HEK293 (cell line): ENCODE data around the gene SNCAIP.

Experiments
- CTCF ChIA-PET: fragments of 350-600 bp; formaldehyde crosslinking; extraction: SDS; loops from one replicate; lab custom pipeline; 2021; ENCODE audit warnings: antibody characterized with exemption; lab: Yijun Ruan, JAX
- POLR2A ChIA-PET: fragments of 300-600 bp; formaldehyde crosslinking; extraction: SDS; loops from one replicate; lab custom pipeline; 2020; ENCODE audit warnings: antibody characterized with exemption, inconsistent platforms; lab: Yijun Ruan, JAX
- H3K27ac ChIP-seq: fragments of 200-500 bp; sonication (Bioruptor generic); 2 replicates; pipeline ENCODE4 v1.5.1; 2014; ENCODE audit warnings: low read depth, low read length, control low read depth, inconsistent platforms; ENCODE audit errors: extremely low read depth
- H3K36me3 ChIP-seq, 2 experiments: fragments of 200-500 bp in 1 of 2; sonication (Bioruptor generic) in 1 of 2; 1 replicate in 1 of 2; 2 replicates in 1 of 2; pipeline ENCODE4 v1.5.1; 2014 to 2017; ENCODE audit warnings: inconsistent platforms in 2 of 2, low read length in 2 of 2; ENCODE audit not compliant: control insufficient read depth in 2 of 2, insufficient read depth in 1 of 2
- H3K4me1 ChIP-seq: fragments of 200-500 bp; sonication (Bioruptor generic); 2 replicates; pipeline ENCODE4 v1.5.1; 2014; ENCODE audit warnings: mild to moderate bottlenecking, low read length, inconsistent platforms; ENCODE audit not compliant: control insufficient read depth, insufficient read depth
- H3K4me3 ChIP-seq: 2 replicates; pipeline ENCODE4 v1.5.1; 2011; ENCODE audit warnings: low read depth, mild to moderate bottlenecking, control low read depth, low read length, moderate library complexity
- H3K9me3 ChIP-seq: fragments of 200-500 bp; sonication (Bioruptor generic); 2 replicates; pipeline ENCODE4 v1.5.1; 2014; ENCODE audit warnings: low read depth, low read length, inconsistent platforms; ENCODE audit not compliant: control insufficient read depth, insufficient read depth
- ATF2 ChIP-seq: fragments of 450-650 bp; formaldehyde crosslinking; IDR thresholded peaks from 2 replicates; pipeline ENCODE4 v1.5.1; 2016; ENCODE audit warnings: missing biosample characterization, missing genetic modification characterization, low read depth
- FEZF1 ChIP-seq: fragments of 450-650 bp; formaldehyde crosslinking; IDR thresholded peaks from 2 replicates; pipeline ENCODE4 v1.5.1; 2016; ENCODE audit warnings: missing biosample characterization, missing genetic modification characterization
- SP7 ChIP-seq: fragments of 450-650 bp; formaldehyde crosslinking; IDR thresholded peaks from 2 replicates; pipeline ENCODE4 v1.5.1; 2016; ENCODE audit warnings: missing biosample characterization, missing genetic modification characterization
- TRIM28 ChIP-seq: IDR thresholded peaks from 2 replicates; pipeline ENCODE4 v1.6.1; 2011; ENCODE audit warnings: low read length, control low read depth, borderline replicate concordance
- ZNF132 ChIP-seq: fragments of 450-650 bp; formaldehyde crosslinking; IDR thresholded peaks from 2 replicates; pipeline ENCODE4 v1.5.1; 2017; ENCODE audit warnings: missing biosample characterization, missing genetic modification characterization, borderline replicate concordance
- ZNF140 ChIP-seq: fragments of 450-650 bp; formaldehyde crosslinking; IDR thresholded peaks from 2 replicates; pipeline ENCODE4 v1.5.1; 2016; ENCODE audit warnings: missing biosample characterization, missing genetic modification characterization
- ZNF157 ChIP-seq: fragments of 450-650 bp; formaldehyde crosslinking; IDR thresholded peaks from 2 replicates; pipeline ENCODE4 v1.5.1; 2016; ENCODE audit warnings: missing biosample characterization, missing genetic modification characterization
- ZNF223 ChIP-seq: fragments of 450-650 bp; formaldehyde crosslinking; IDR thresholded peaks from 2 replicates; pipeline ENCODE4 v1.5.1; 2016; ENCODE audit warnings: missing biosample characterization, missing genetic modification characterization
- ZNF23 ChIP-seq: fragments of 450-650 bp; formaldehyde crosslinking; IDR thresholded peaks from 2 replicates; pipeline ENCODE4 v1.5.1; 2016; ENCODE audit warnings: missing biosample characterization, missing genetic modification characterization, borderline replicate concordance
- ZNF274 ChIP-seq, 2 experiments: fragments of 200-500 bp in 1 of 2; fragments of 450-650 bp in 1 of 2; sonication (Bioruptor generic) in 1 of 2; formaldehyde crosslinking in 1 of 2; IDR thresholded peaks; 2 replicates each; pipeline versions ENCODE4 v1.5.1 to v1.6.1; 2014 to 2016; ENCODE audit warnings: borderline replicate concordance in 1 of 2, inconsistent platforms in 1 of 2, low read length in 1 of 2, missing biosample characterization in 1 of 2, missing genetic modification characterization in 1 of 2
- ZNF530 ChIP-seq: fragments of 450-650 bp; formaldehyde crosslinking; IDR thresholded peaks from 2 replicates; pipeline ENCODE4 v1.5.1; 2016; ENCODE audit warnings: low read depth, missing biosample characterization, missing genetic modification characterization
- ZNF596 ChIP-seq: fragments of 450-650 bp; IDR thresholded peaks from 2 replicates; pipeline ENCODE4 v1.5.0; 2018; ENCODE audit warnings: missing biosample characterization, mild to moderate bottlenecking, missing genetic modification characterization, moderate library complexity
- ZNF654 ChIP-seq: fragments of 450-650 bp; formaldehyde crosslinking; IDR thresholded peaks from 2 replicates; pipeline ENCODE4 v1.5.1; 2016; ENCODE audit warnings: low read depth, missing biosample characterization, missing genetic modification characterization
- ZNF677 ChIP-seq: fragments of 450-650 bp; IDR thresholded peaks from 2 replicates; pipeline ENCODE4 v1.5.0; 2018; ENCODE audit warnings: missing biosample characterization, mild to moderate bottlenecking, missing genetic modification characterization, moderate library complexity
- ZNF701 ChIP-seq: fragments of 450-650 bp; formaldehyde crosslinking; IDR thresholded peaks from 2 replicates; pipeline ENCODE4 v1.5.1; 2016; ENCODE audit warnings: missing biosample characterization, missing genetic modification characterization
- ZNF707 ChIP-seq: fragments of 450-650 bp; formaldehyde crosslinking; IDR thresholded peaks from 2 replicates; pipeline ENCODE4 v1.5.1; 2016; ENCODE audit warnings: missing biosample characterization, missing genetic modification characterization
- ZNF747 ChIP-seq: fragments of 450-650 bp; formaldehyde crosslinking; IDR thresholded peaks from 2 replicates; pipeline ENCODE4 v1.5.1; 2016; ENCODE audit warnings: missing biosample characterization, missing genetic modification characterization
- ZNF830 ChIP-seq: fragments of 450-650 bp; IDR thresholded peaks from 2 replicates; pipeline ENCODE4 v1.5.0; 2018; ENCODE audit warnings: missing biosample characterization, missing genetic modification characterization, low read depth, mild to moderate bottlenecking, moderate library complexity
- ZNF837 ChIP-seq: fragments of 450-650 bp; formaldehyde crosslinking; IDR thresholded peaks from 2 replicates; pipeline ENCODE4 v1.5.1; 2016; ENCODE audit warnings: missing biosample characterization, missing genetic modification characterization
- ZSCAN30 ChIP-seq: fragments of 450-650 bp; IDR thresholded peaks from 2 replicates; pipeline ENCODE4 v1.5.1; 2018; ENCODE audit warnings: missing biosample characterization, mild to moderate bottlenecking, missing genetic modification characterization, moderate library complexity
- TF ChIP-seq, protein P1 (sequence below): fragments of 450-650 bp; formaldehyde crosslinking; conservative IDR thresholded peaks from 2 replicates; pipeline ENCODE4 v1.5.1; 2016; ENCODE audit warnings: low read depth, missing biosample characterization, missing genetic modification characterization
- TF ChIP-seq, protein P2 (sequence below): fragments of 450-650 bp; formaldehyde crosslinking; conservative IDR thresholded peaks from 2 replicates; pipeline ENCODE4 v1.5.1; 2016; ENCODE audit warnings: low read depth, missing biosample characterization, missing genetic modification characterization

The SNCAIP gene

DNA sequence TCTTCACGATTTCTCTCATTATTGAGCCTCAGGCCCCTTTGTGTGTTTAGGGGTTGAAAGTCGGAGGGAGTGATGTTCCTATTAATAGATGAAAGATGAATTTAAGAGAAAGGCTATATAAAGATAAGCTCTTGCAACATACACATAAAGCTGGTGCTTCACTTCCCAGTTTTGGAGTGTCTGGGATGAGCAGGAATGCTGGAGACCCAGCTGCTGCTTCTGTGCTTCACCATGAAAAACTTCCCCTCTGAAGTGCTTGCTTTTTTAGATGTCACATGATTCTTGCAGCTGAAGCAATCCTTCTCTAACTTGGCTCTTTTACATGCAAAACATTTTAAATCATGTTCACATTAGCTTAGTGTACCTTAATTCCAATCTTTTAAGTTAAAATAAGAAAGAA, 19.7 kb upstream of the SNCAIP start:
- no peak overlapping the region for H3K27ac ChIP-seq
- ChIA-PET CTCF (interaction anchor here (0.8 to 1.6 kb wide), 3 partner anchors 97 to 123 kb away, joined by 3 to 7 read pairs (median 3); no protein-coding TSS in a partner anchor), POLR2A (no interaction called here)
- H3K4me3 ChIP-seq = no peak overlapping the region
- no peaks in the 10 kb centered on the region for H3K36me3 ChIP-seq
- H3K9me3 ChIP-seq = no peaks in the 10 kb centered on the region
- TF ChIP-seq TRIM28 = no peak
- TF ChIP-seq, protein P1, sequence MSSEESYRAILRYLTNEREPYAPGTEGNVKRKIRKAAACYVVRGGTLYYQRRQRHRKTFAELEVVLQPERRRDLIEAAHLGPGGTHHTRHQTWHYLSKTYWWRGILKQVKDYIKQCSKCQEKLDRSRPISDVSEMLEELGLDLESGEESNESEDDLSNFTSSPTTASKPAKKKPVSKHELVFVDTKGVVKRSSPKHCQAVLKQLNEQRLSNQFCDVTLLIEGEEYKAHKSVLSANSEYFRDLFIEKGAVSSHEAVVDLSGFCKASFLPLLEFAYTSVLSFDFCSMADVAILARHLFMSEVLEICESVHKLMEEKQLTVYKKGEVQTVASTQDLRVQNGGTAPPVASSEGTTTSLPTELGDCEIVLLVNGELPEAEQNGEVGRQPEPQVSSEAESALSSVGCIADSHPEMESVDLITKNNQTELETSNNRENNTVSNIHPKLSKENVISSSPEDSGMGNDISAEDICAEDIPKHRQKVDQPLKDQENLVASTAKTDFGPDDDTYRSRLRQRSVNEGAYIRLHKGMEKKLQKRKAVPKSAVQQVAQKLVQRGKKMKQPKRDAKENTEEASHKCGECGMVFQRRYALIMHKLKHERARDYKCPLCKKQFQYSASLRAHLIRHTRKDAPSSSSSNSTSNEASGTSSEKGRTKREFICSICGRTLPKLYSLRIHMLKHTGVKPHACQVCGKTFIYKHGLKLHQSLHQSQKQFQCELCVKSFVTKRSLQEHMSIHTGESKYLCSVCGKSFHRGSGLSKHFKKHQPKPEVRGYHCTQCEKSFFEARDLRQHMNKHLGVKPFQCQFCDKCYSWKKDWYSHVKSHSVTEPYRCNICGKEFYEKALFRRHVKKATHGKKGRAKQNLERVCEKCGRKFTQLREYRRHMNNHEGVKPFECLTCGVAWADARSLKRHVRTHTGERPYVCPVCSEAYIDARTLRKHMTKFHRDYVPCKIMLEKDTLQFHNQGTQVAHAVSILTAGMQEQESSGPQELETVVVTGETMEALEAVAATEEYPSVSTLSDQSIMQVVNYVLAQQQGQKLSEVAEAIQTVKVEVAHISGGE (tag by site-specific recombination) = peak; percentile 37; the same call in 1 of the 2 replicates
- peaks cover 12% of the 10 kb centered on the region; the same call in 1 of the 2 replicates for H3K4me1 ChIP-seq

- POLR2A ChIA-PET = no interaction called here
- Histone ChIP-seq H3K4me1 (peaks cover 12% of the 10 kb centered on the region; the same call in 1 of the 2 replicates), H3K4me3 (no peak overlapping the region), H3K27ac (no peak overlapping the region), H3K36me3 (no peaks in the 10 kb centered on the region), H3K9me3 (no peaks in the 10 kb centered on the region)
- TF ChIP-seq ZNF140 (tag by site-specific recombination) = no peak
- TF ChIP-seq FEZF1 (tag by site-specific recombination) = no peak
- peak; percentile 65 for TF ChIP-seq ATF2 (tag by site-specific recombination)
- TF ChIP-seq ZNF23 (tag by site-specific recombination) = no peak
- no peak for TF ChIP-seq ZNF530 (tag by site-specific recombination)
- TF ChIP-seq SP7 (tag by site-specific recombination) = no peak
- no peak for TF ChIP-seq ZNF837
- no peak for TF ChIP-seq ZNF274 (IDR thresholded peaks at IDR 0.05; ENCODE audit: low read length)
- no peak for TF ChIP-seq ZNF274 (tag by site-specific recombination; IDR thresholded peaks at IDR 0.05; ENCODE audit: borderline replicate concordance)
- peak; percentile 17; the same call in 1 of the 2 replicates for TF ChIP-seq ZNF654 (tag by site-specific recombination)
- TF ChIP-seq ZSCAN30 (tag by site-specific recombination) = no peak
- TF ChIP-seq ZNF830 (tag by site-specific recombination) = no peak
- CTCF ChIA-PET = interaction anchor here (0.6 to 2.3 kb wide), 12 partner anchors 9 to 1294 kb away, joined by 3 to 8 read pairs (median 4); no protein-coding TSS in a partner anchor
These were observed 16.9 kb upstream of the SNCAIP start for GRCh38 chr5:122295138-122295537.

- ChIA-PET POLR2A (no interaction called here), CTCF (interaction anchor here (0.6 to 2.0 kb wide), 3 partner anchors 101 to 205 kb away, joined by 3 to 7 read pairs (median 4); no protein-coding TSS in a partner anchor)
- Histone ChIP-seq H3K27ac (no peak overlapping the region), H3K4me3 (no peak overlapping the region), H3K36me3 (no peaks in the 10 kb centered on the region), H3K9me3 (no peaks in the 10 kb centered on the region), H3K4me1 (peaks cover 6% of the 10 kb centered on the region; the same call in 1 of the 2 replicates)
- TF ChIP-seq, protein P2, sequence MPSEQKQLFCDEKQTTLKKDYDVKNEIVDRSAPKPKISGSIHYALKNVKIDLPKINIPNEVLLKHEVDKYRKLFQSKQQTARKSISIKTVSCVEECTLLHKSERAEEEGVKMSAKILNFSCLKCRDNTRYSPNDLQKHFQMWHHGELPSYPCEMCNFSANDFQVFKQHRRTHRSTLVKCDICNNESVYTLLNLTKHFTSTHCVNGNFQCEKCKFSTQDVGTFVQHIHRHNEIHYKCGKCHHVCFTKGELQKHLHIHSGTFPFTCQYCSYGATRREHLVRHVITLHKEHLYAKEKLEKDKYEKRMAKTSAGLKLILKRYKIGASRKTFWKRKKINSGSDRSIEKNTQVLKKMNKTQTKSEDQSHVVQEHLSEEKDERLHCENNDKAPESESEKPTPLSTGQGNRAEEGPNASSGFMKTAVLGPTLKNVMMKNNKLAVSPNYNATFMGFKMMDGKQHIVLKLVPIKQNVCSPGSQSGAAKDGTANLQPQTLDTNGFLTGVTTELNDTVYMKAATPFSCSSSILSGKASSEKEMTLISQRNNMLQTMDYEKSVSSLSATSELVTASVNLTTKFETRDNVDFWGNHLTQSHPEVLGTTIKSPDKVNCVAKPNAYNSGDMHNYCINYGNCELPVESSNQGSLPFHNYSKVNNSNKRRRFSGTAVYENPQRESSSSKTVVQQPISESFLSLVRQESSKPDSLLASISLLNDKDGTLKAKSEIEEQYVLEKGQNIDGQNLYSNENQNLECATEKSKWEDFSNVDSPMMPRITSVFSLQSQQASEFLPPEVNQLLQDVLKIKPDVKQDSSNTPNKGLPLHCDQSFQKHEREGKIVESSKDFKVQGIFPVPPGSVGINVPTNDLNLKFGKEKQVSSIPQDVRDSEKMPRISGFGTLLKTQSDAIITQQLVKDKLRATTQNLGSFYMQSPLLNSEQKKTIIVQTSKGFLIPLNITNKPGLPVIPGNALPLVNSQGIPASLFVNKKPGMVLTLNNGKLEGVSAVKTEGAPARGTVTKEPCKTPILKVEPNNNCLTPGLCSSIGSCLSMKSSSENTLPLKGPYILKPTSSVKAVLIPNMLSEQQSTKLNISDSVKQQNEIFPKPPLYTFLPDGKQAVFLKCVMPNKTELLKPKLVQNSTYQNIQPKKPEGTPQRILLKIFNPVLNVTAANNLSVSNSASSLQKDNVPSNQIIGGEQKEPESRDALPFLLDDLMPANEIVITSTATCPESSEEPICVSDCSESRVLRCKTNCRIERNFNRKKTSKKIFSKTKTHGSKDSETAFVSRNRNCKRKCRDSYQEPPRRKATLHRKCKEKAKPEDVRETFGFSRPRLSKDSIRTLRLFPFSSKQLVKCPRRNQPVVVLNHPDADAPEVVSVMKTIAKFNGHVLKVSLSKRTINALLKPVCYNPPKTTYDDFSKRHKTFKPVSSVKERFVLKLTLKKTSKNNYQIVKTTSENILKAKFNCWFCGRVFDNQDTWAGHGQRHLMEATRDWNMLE (tag by site-specific recombination) = no peak
- TF ChIP-seq ZNF701 (tag by site-specific recombination) (no peak), ZNF596 (no peak), ZNF223 (tag by site-specific recombination) (no peak), ZNF747 (tag by site-specific recombination) (no peak), ZNF157 (tag by site-specific recombination) (no peak), ZNF132 (no peak), ZNF677 (tag by site-specific recombination) (no peak), ZNF707 (tag by site-specific recombination) (no peak)
These were observed 15.2 kb upstream of the SNCAIP start for GRCh38 chr5:122296871-122297270.
